NCI-H1694 treated with DMSO at 0.1 percent for 48 hours (cell line): Measurements from ENCODE around the gene SLC4A1AP.

ENCODE experiments used
- DNase-seq: peaks from one replicate; lab custom pipeline; 2025; lab: John Stamatoyannopoulos, UW

SLC4A1AP gene

GRCh38 chr2:27741673-27742072, 78.0 kb downstream of the SLC4A1AP start:
- DNase-seq, result no peak

GRCh38 chr2:27742571-27742970, 78.9 kb downstream of the SLC4A1AP start:
- DNase-seq, result no peak
